NCI-H82 treated with DMSO at 0.1 percent for 48 hours (cell line): ENCODE measurements around the gene EHD3.

Experiments
- DNase-seq: peaks from one replicate; lab custom pipeline; 2025; ENCODE audit not compliant: unreplicated experiment; lab: John Stamatoyannopoulos, UW

Gene EHD3

GRCh38 chr2:31233741-31234682 is at the start of gene EHD3:
Gene EHD3 (plus strand): TSS chr2:31234152. CDS start chr2:31234622, 470 bp downstream.
- peak; percentile 93 for DNase-seq

- no peak for DNase-seq
Observed at GRCh38 chr2:31187166-31187565, 46.8 kb upstream of the EHD3 start.

GRCh38 chr2:31188131-31188530 is 45.8 kb upstream of the EHD3 start:
- no peak for DNase-seq

GRCh38 chr2:31189141-31189540 is 44.8 kb upstream of the EHD3 start:
- no peak for DNase-seq

- no peak for DNase-seq
Observed at GRCh38 chr2:31190188-31190587, 43.8 kb upstream of the EHD3 start.

- no peak for DNase-seq
Observed at GRCh38 chr2:31191931-31192330, 42.0 kb upstream of the EHD3 start.

GRCh38 chr2:31192396-31192795 is 41.6 kb upstream of the EHD3 start:
- DNase-seq = no peak

- no peak for DNase-seq
Observed at GRCh38 chr2:31192851-31193392, 41.0 kb upstream of the EHD3 start.

- DNase-seq = no peak
Observed at GRCh38 chr2:31193806-31194205, 40.1 kb upstream of the EHD3 start.

GRCh38 chr2:31196622-31197021 is 37.3 kb upstream of the EHD3 start:
- DNase-seq = no peak

GRCh38 chr2:31197166-31197565 is 36.8 kb upstream of the EHD3 start:
- DNase-seq = no peak

- DNase-seq = no peak
Observed at GRCh38 chr2:31197669-31198068, 36.3 kb upstream of the EHD3 start.

- no peak for DNase-seq
Observed at GRCh38 chr2:31199206-31199605, 34.7 kb upstream of the EHD3 start.

GRCh38 chr2:31200972-31201371 is 33.0 kb upstream of the EHD3 start:
- no peak for DNase-seq

- DNase-seq = no peak
Observed at GRCh38 chr2:31202041-31202440, 31.9 kb upstream of the EHD3 start.

- no peak for DNase-seq
Observed at GRCh38 chr2:31202833-31203232, 31.1 kb upstream of the EHD3 start.

GRCh38 chr2:31203916-31204315 is 30.0 kb upstream of the EHD3 start:
- no peak for DNase-seq

- no peak for DNase-seq
Observed at GRCh38 chr2:31204783-31205182, 29.2 kb upstream of the EHD3 start.

GRCh38 chr2:31205186-31205585 is 28.8 kb upstream of the EHD3 start:
- DNase-seq = no peak

- no peak for DNase-seq
Observed at GRCh38 chr2:31205613-31206012, 28.3 kb upstream of the EHD3 start.

GRCh38 chr2:31207790-31208189 is 26.2 kb upstream of the EHD3 start:
- no peak for DNase-seq

- no peak for DNase-seq
Observed at GRCh38 chr2:31208240-31208639, 25.7 kb upstream of the EHD3 start.
